HG03025 (cell line): ENCODE results near the gene SIX2.

Experiments used
- ATAC-seq: cut with Tn5 transposase; IDR thresholded peaks from one replicate; pipeline ENCODE4 v1.9.1; 2021; ENCODE audit warnings: mild to moderate bottlenecking, moderate library complexity; ENCODE audit not compliant: unreplicated experiment, low FRiP score

Gene SIX2

GRCh38 chr2:45024097-45024496 is 14.8 kb upstream of the SIX2 start:
- ATAC-seq = no peak

GRCh38 chr2:45020439-45020838 is 11.2 kb upstream of the SIX2 start:
- ATAC-seq = no peak

GRCh38 chr2:45018023-45018422 is 8.8 kb upstream of the SIX2 start:
- ATAC-seq = no peak

- ATAC-seq = no peak
These were observed 5.6 kb upstream of the SIX2 start for GRCh38 chr2:45014831-45015230.

GRCh38 chr2:45014016-45014702 is 4.9 kb upstream of the SIX2 start:
- ATAC-seq = no peak

DNA sequence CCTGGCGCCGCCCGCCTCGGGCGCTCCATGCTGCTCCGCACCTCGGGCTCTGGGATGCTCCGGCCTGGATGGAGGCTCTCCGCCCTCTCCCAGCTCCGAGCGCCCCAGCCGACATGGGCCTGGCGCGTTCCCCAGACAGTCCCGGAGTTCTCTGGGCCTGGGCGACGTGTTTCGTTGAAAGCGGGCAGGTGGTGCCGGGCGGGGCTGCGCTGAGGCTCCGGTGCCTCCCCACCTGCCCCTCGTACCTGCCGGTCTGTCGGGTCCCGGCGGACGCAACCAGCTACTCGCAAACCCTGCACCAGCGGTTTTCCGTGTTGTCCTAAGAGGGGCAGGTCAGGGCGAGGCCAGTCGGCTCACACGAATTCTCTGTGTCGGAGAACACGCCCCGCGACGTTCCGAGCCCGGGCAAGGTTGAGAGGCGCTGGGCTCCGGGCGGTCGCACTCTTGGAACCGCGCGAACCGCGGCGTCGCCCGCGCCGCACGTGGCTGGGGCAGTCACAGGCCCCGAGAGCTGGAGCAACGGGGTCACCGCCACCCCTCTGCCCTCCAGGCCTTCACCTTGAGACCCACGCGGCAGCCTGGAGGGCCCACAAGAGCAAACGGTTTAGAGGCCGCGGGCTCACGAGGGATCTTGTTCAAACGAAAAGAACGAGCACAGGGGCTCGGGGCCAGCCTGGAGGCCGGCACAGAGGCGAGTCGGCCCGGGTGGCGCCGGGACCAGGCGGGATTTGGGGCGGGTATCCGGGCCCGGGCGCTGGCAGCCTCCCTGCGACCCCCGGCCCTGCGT is 4.2 kb upstream of the SIX2 start:
- no peak for ATAC-seq

GRCh38 chr2:45012733-45013132 is 3.5 kb upstream of the SIX2 start:
- no peak for ATAC-seq

DNA sequence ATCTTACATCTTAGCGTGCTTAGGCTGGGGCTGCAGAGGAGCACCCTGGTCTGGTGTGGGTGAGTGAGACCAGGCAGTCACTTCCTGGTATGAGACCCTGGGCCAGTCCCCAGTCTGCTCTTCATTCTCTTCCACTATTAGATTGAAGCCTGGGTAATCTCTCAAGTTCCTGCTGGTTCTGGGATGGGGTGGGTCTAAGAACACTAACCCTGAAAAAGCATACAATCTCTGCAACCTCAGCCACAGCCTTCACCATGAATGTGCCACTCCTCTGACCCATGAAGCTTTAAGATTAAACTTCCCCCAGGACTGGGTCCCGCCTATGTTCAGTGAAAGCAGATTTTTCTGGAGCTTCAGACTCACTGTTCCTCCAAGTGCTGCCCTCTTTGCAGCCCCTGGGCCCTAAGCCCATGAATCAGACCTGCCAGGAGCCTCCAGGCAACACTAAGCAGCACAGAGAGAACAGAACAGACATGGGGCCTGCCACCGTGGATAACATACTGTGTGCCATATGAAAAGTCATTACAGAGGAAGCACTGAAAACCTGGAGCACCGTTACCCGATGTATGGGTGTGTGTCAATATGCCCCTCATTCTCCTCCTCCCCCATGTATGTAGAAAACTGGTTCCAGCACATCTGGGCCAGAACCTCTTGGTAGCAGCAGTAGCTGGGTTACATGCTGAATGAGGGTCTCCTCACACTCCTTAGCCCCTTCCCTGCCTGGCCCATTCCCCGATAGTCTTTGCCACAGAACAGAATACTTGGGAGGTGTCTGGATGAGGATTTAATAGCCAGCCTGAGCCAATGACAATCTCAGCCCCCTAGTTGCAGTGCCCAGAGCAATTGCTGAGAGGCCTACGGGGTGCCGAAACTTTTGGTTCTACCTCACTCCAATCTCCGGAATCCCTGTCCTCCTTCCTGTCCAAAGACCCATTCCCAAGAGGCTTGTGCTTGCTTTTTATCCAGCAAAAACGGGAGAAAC is 2.7 kb upstream of the SIX2 start:
- ATAC-seq = no peak

DNA sequence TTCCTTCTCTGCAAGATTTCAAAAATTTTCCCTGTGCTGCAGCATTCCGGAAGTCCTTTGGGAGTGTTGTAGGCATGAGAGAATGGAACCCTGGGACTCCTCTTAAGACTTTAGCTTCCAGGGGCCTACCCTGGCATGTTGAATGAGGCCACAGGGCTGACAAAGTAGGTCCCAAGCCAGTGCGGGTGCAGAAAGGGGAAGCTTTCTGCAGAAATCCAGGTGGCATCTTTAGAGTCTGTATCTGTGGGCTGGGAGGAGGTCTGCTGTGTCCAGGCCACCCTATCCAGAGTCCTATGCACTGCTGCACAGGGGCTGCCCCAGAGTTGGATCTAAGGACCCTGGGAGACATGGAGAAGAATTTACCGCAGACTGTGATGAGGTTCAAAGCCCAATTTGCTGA is 1.9 kb upstream of the SIX2 start:
- no peak for ATAC-seq

- ATAC-seq = no peak
These were observed 1.4 kb upstream of the SIX2 start for GRCh38 chr2:45010702-45011012.

DNA sequence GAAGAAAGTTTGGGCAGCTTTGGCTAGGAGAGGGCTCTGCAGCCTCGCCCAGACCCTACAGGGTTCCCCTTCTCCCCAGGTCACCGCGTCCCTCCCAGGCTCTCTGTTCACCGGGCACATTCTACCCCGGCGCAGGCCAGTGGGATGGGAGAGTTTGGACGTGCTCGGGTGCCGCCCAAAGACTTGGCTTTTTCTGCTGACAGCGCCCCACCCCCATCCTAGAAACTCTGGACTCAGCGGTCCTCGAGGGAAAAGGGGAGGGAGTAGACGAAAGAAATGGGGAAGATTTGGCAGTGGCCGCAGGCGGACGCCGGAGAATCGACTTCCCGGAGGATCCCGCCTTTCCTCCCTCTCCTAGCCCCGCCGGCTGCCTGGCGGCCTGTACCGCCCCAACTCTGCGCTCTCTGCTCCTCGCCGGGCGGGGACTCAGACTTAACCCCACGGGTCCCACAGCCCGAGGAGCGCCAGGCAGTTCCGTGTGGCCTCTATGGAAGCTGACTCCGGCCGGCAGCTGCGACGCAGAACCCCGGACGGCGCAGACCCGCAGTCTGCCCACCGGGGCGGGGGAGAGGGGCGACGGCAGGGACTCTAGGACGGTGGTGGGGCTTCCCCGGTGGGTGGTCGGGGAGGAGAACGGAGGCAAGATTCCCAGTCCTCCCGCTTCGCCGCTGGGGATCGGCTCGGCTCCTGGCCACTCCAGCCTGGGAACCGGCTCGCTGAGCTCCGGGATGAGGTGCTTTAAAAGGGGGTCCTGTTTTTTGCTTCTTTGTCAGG is 863 bp upstream of the SIX2 start:
- no peak for ATAC-seq

GRCh38 chr2:45008296-45009129 is 739 bp downstream of the SIX2 start:
- no peak for ATAC-seq

GRCh38 chr2:45007961-45008295 is 1.3 kb downstream of the SIX2 start:
- ATAC-seq = no peak

DNA sequence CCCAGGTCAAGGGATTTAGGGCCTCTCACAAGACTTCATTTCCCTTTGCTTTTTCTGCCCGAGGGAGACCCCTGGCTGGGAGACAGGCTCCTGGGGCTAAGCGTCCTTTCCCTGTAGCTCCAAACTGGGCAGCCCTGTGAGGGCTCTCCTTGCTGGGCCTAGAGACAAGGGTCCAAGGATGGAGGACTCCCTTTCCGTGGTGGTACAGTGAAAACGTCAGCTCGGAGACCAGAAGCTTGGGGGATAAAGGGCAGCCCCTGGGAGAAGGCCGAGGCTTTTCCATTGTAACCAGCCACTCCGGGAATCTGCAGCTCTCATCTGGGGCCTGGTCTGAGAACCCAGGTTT is 2.3 kb downstream of the SIX2 start:
- no peak for ATAC-seq

GRCh38 chr2:45006041-45006941 is 3.0 kb downstream of the SIX2 start:
- ATAC-seq = no peak

GRCh38 chr2:45005261-45006002 is 3.8 kb downstream of the SIX2 start:
- ATAC-seq = no peak

DNA sequence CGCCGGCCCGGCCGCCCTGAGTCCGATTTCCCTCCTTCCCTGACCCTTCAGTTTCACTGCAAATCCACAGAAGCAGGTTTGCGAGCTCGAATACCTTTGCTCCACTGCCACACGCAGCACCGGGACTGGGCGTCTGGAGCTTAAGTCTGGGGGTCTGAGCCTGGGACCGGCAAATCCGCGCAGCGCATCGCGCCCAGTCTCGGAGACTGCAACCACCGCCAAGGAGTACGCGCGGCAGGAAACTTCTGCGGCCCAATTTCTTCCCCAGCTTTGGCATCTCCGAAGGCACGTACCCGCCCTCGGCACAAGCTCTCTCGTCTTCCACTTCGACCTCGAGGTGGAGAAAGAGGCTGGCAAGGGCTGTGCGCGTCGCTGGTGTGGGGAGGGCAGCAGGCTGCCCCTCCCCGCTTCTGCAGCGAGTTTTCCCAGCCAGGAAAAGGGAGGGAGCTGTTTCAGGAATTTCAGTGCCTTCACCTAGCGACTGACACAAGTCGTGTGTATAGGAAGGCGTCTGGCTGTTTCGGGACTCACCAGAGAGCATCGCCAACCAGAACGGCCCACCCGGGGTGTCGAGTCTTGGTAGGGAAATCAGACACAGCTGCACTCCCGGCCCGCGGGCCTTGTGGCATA is 4.6 kb downstream of the SIX2 start:
- no peak for ATAC-seq
